ENCODE data around the gene SDCCAG8.

GRCh38 chr1:243315893-243316292 is 60.1 kb downstream of the SDCCAG8 start:
- no peak for TF ChIP-seq CTCF (IDR thresholded peaks at IDR 0.05)
- TF ChIP-seq POLR2AphosphoS5 (IDR thresholded peaks at IDR 0.05; ENCODE audit: low read depth, low read length), result no peak
